Ureter (tissue), 1 donor: ENCODE results near the gene KASH5. TPM values are rescaled to one million over a fixed set of nuclear protein-coding genes. Genes with fewer than 3 reads are reported as not detected.
"Not testable (repeated sequence)": the region's sequence is repeated elsewhere in the genome, so short reads cannot be mapped to it uniquely, and the experiment has no call there.

Experiments
- DNase-seq: peaks from one replicate; pipeline ENCODE4 v3.0.0-alpha.2; 2020; ENCODE audit warnings: low spot score
- total RNA-seq: library from RNA; stranded (reverse); gene quantifications from one replicate; pipeline ENCODE4 v1.2.4, GENCODE V29; 2023
- donor health status: DM: yes; HTN: yes; CAD: no.

KASH5 gene
- total RNA-seq, 1 donor from 2014 or later: not detected

- DNase-seq: peak; percentile 77
Observed at GRCh38 chr19:49362048-49362928, 25.8 kb upstream of the KASH5 start, which contains the start of gene TEAD2. Gene TEAD2 (minus strand): TSS chr19:49362416. CDS start chr19:49360075, 2,341 bp downstream.

DNA sequence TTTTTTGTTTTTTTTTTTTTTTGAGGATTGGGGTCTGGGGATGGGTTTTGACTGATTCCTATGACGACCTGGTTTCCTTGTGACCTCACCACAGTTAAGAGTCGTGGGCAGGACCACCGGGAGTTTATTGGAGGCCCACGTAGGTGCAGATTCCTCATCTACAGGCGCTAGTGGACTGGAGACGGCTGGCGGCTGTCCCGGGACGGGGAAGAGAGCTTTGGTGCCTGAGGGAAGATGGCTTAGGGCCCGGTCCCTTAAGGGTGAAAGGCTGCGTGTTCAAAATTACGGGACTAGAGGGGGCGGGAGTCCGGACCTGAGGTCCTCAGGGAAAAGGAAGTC lies 25.2 kb upstream of the KASH5 start:
- DNase-seq: no peak

DNA sequence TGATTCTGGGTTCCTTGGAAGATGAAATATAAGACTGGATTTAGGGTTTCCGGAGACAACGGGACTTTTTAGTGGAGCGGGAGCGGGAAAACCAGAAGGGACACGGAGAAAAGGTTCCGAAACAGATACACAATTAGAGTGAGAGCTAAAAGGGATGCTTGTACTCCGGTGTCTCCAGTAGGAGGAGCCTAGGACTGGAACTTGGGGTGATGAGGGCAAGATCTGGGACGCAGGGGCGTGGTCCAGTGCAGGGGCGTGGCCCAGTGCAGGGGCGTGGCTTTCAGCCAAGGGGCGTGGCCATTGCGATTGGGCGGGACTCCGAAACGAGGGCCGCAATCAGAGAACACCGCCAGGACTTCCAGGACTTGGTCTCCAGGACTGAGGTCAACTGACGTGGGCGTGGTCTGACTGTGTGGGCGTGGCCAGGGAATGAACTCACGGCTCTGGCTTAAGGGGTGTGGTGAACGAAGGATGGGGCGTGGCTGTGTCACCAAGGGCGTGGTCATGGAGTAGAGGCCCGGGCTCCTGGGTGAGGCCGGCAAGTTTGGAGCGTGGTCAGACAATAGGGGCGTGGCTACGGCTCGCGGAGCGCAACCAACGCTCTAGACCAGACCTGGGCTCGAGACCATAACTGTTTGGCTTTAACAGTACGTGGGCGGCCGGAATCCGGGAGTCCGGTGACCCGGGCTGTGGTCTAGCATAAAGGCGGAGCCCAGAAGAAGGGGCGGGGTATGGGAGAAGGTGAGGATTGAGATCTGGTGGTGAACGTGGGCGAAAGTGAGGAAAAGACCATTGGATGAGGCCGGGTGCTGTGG lies 24.6 kb upstream of the KASH5 start, which contains the start of gene DKKL1:
Gene DKKL1, plus strand, starts transcription at position 610 of the 815 bp plus-strand sequence. Its CDS starts 122 bp downstream, at position 732.
- peak; percentile 98 for DNase-seq

GRCh38 chr19:49364083-49364737 lies 23.8 kb upstream of the KASH5 start:
- no peak for DNase-seq

DNA sequence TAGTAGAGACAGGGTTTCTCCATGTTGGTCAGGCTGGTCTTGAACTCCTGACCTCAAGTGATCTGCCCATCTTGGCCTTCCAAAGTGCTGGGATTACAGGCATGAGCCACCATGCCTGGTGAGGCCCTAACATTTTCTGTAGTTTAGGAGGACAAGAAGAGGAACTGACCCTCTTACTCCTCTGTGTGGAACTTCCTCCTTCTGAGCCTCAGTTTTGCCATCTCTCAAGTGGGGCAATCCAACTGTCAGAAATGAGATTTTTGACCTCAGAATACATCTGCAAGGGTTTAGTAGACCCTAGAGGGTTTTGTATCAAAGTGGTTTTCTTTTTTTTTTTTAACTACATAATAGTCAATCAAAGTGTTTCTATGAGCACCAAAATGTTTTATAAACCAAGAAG lies 21.9 kb upstream of the KASH5 start:
- no peak for DNase-seq

GRCh38 chr19:49368711-49369358 lies 19.2 kb upstream of the KASH5 start:
- DNase-seq: no peak

DNA sequence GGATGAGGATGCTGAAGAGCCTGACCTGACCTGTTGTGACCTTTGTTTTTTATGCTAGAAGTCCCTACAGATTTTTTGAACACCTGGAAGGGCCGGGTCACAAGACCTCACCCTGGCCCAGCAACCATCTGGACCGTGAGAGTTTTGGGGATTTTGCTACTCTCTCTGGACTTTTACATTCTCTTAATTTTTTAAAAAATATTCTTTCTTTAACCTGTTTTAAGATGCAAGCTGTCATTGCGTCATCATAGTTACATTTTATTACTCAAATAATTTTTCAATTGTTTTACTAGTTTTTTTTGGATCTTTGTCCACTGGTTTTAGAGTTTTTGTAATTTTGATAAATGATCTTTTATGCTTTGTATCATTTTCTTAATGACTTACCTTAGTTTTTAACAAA lies 16.9 kb upstream of the KASH5 start:
- no peak for DNase-seq

- DNase-seq: not testable (repeated sequence)
Observed at GRCh38 chr19:49373174-49373573, 14.9 kb upstream of the KASH5 start.

DNA sequence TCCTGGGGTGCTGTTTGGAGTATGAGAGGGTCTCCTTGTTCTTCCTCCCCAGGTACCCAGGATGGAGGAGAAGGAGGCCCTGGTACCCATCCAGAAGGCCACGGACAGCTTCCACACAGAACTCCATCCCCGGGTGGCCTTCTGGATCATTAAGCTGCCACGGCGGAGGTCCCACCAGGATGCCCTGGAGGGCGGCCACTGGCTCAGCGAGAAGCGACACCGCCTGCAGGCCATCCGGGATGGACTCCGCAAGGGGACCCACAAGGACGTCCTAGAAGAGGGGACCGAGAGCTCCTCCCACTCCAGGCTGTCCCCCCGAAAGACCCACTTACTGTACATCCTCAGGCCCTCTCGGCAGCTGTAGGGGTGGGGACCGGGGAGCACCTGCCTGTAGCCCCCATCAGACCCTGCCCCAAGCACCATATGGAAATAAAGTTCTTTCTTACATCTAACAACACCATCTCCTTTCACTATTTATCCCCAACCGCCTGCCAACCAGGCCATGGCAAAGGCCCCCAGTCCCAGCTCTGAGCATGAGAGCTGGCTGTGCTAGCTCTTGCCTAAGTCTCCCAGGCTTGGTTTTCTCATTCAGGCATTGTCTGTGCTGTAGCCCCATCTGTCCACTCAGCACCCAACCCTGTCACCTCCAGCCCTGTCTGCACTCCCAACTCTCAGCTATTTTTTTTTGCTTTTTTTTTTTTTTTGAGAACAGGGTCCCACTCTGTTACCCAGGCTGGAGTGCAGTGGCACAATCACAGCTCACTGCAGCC lies 13.2 kb upstream of the KASH5 start:
- no peak for DNase-seq

DNA sequence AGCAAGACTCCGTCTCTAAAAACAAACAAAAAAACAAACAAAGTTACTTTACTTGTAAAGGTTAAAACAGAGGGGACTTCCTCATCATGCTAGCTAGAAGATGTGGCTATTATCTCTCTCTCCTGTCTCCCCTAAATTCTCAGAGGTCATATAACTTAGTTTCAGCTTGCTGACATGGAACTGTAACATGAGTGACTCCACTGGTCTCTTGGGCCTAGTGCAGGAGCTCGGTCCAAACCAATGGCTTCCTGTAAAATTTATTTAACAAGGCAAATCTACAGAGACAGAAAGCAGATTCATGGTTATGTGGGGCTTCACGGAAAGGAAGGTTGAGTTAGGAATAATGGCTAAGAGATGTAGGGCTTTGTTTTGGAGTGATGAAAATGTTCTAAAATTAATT lies 9.5 kb upstream of the KASH5 start:
- no peak for DNase-seq

- DNase-seq: no peak
Observed at GRCh38 chr19:49380391-49380790, 7.7 kb upstream of the KASH5 start.

DNA sequence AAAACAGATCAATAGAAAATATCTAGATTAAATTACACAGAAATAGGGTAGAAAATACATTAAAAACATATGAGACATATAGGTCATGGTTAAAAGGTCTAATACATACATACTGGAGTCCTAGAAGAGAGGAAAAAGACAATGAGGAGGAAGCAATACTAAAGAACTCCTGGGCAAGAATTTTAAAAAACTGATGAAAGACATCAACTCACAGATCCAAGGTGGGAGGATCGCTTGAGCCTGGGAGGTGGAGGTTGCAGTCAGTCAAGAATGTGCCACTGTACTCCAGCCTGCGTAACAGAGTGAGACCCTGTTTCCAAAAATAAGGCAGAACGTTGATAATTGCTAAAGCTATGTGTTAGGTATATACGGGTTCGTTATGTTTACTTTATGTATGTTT lies 5.4 kb upstream of the KASH5 start:
- no peak for DNase-seq

- DNase-seq: no peak
Observed at GRCh38 chr19:49383599-49383998, 4.5 kb upstream of the KASH5 start.

- no peak for DNase-seq
Observed at GRCh38 chr19:49389406-49389805, 1.4 kb downstream of the KASH5 start.

DNA sequence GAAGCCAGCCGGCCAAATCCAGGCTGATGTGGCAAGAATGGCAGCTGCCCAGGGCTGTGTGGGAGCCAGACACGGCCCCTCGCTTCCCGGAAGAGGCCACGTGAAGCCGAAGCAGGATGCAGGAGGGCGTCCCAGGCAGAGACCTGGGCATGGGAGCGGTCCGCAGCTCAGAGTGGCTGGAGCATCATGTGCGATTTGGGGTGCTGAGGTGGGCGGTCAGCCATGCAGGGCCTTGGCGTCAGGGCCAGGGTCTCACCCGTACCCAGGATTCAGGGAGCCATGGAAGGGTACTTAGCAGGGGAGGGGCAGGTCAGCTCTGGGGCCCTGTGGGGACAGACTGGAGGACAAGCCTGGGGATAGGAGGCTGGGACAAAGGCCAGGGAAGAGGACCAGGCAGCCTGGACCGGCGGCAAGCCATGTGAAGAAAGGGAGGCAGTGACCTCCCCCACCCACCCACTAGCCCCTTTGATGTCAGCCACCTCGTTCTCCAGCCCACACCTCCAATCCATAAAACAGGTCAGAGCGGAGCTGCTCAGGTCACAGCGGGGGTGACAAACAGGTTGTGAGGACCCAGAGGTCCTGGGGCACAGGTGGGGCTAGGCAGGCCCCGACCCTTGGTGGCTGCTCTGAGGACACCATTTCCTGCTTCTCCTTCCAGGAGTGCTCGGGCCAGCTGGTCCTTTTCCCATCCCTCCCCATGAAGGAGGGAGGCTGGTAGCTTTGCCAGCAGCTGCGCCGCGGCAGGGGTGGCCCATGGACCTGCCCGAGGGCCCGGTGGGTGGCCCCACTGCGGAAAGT lies 2.3 kb downstream of the KASH5 start:
- DNase-seq: no peak

- no peak for DNase-seq
Observed at GRCh38 chr19:49390929-49391359, 2.9 kb downstream of the KASH5 start.

GRCh38 chr19:49391581-49392399 lies 3.7 kb downstream of the KASH5 start:
- DNase-seq: peak; percentile 79

- no peak for DNase-seq
Observed at GRCh38 chr19:49393881-49394280, 5.8 kb downstream of the KASH5 start.
